Activated naive CD4-positive, alpha-beta T cell treated with anti-CD3 and anti-CD28 coated beads for 36 hours (primary cell): ENCODE measurements around the gene TMEM95. TPM values are rescaled to one million over a fixed set of nuclear protein-coding genes. Genes with fewer than 3 reads are reported as not detected.
A peak's percentile ranks its signal among the peaks of the same experiment; 100 is the strongest.
"Not testable (repeated sequence)": the region's sequence is repeated elsewhere in the genome, so short reads cannot be mapped to it uniquely, and the experiment has no call there.

ENCODE experiments used
- CTCF ChIA-PET: fragments of 350-600 bp; sonication (Branson Sonifier 250); formaldehyde crosslinking; loops from one replicate; lab custom pipeline; 2021; ENCODE audit warnings: antibody characterized with exemption; lab: Charles Lee
- DNase-seq: peaks from one replicate; pipeline ENCODE4 v3.0.0-alpha.2; 2020
- H3K27ac Mint-ChIP-seq: one replicate; pipeline ENCODE4 v1.8.0; 2021; ENCODE audit warnings: mild to moderate bottlenecking, mixed read lengths
- H3K27me3 Mint-ChIP-seq: one replicate; pipeline ENCODE4 v1.8.0; 2021; ENCODE audit warnings: low read depth, mixed read lengths
- H3K36me3 Mint-ChIP-seq: one replicate; pipeline ENCODE4 v1.8.0; 2021; ENCODE audit warnings: low read depth, mixed read lengths
- H3K4me1 Mint-ChIP-seq: one replicate; pipeline ENCODE4 v1.8.0; 2021; ENCODE audit warnings: low read depth, mixed read lengths
- H3K4me3 Mint-ChIP-seq: one replicate; pipeline ENCODE4 v1.8.0; 2021; ENCODE audit warnings: mild to moderate bottlenecking, moderate library complexity, mixed read lengths
- H3K9me3 Mint-ChIP-seq: one replicate; pipeline ENCODE4 v1.8.0; 2021; ENCODE audit warnings: mixed read lengths
- intact Hi-C: fragments of 100-400 bp; cut with micrococcal nuclease; formaldehyde crosslinking; loops from one replicate; pipeline ENCODE4 v1.15.1; 2023
- total RNA-seq, 2 experiments: library from RNA; stranded (reverse); gene quantifications; one replicate each; pipeline ENCODE4 v1.2.3, GENCODE V29; 2021

Gene TMEM95
- total RNA-seq, 2 experiments from 2014 or later, result not detected

DNA sequence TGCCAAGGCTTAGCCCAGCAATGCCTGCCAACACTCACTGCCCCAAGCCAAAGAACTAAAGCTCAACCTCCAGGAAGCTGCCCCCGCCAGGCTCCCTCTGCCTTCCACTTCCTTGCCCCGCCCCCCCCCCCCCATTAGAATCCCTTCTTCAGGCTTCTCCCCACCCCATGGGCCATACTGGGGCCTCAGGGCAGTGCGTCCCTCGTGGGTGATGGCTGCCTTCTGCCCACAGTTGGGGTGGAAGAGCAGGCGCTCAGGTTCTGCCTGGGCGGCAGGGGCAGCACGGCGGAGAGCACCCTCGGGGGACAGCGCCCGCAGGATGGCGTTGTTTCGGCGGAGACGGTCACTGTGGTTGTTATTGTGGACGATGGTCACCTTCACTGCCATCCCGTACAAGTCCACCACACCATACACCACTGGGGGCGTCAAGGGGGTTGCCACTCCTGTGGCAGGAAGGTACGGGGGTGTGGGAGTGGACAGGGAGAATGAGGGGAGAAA, 29.9 kb upstream of the TMEM95 start:
- Mint-ChIP-seq H3K9me3 (no peaks in the 10 kb centered on the region), H3K4me1 (peaks cover 26% of the 10 kb centered on the region), H3K4me3 (no peak overlapping the region), H3K36me3 (peaks cover 29% of the 10 kb centered on the region), H3K27me3 (no peaks in the 10 kb centered on the region), H3K27ac (no peak overlapping the region)
- CTCF ChIA-PET, result interaction anchor here (0.6 to 5.3 kb wide), 13 partner anchors 10 to 116 kb away, joined by 3 to 42 read pairs (median 3); partner anchors contain the start of genes ACAP1 and GPS2
- DNase-seq, result no peak
- intact Hi-C loops, result loop anchor here (5.0 kb wide), 1 partner anchor 362 kb away; the partner anchor contains the start of genes TP53 and WRAP53

- Mint-ChIP-seq H3K27ac (no peak overlapping the region), H3K4me3 (no peak overlapping the region), H3K36me3 (peaks cover 26% of the 10 kb centered on the region), H3K4me1 (peaks cover 35% of the 10 kb centered on the region), H3K9me3 (no peaks in the 10 kb centered on the region), H3K27me3 (no peaks in the 10 kb centered on the region)
- DNase-seq, result no peak
- CTCF ChIA-PET, result interaction anchor here (0.8 to 5.3 kb wide), 4 partner anchors 10 to 261 kb away, joined by 3 to 42 read pairs (median 5); partner anchors contain the start of gene ACAP1
- intact Hi-C loops, result loop anchor here (5.0 kb wide), 1 partner anchor 361 kb away; the partner anchor contains the start of genes TP53 and WRAP53
Measured at GRCh38 chr17:7326186-7326585, 28.8 kb upstream of the TMEM95 start.

- H3K4me1 Mint-ChIP-seq, result peaks cover 44% of the 10 kb centered on the region
- no peak for DNase-seq
- peaks cover 23% of the 10 kb centered on the region for H3K36me3 Mint-ChIP-seq
- CTCF ChIA-PET, result interaction anchor here (0.8 to 5.3 kb wide), 6 partner anchors 9 to 260 kb away, joined by 3 to 42 read pairs (median 4); partner anchors contain the start of gene ACAP1
- intact Hi-C loops, result loop anchor here (5.0 kb wide), 1 partner anchor 360 kb away; the partner anchor contains the start of genes TP53 and WRAP53
- peak overlapping the region; percentile 11 for H3K27ac Mint-ChIP-seq
- H3K27me3 Mint-ChIP-seq, result no peaks in the 10 kb centered on the region
- no peaks in the 10 kb centered on the region for H3K9me3 Mint-ChIP-seq
- H3K4me3 Mint-ChIP-seq, result no peak overlapping the region
Measured at GRCh38 chr17:7327056-7327455, 27.9 kb upstream of the TMEM95 start.

DNA sequence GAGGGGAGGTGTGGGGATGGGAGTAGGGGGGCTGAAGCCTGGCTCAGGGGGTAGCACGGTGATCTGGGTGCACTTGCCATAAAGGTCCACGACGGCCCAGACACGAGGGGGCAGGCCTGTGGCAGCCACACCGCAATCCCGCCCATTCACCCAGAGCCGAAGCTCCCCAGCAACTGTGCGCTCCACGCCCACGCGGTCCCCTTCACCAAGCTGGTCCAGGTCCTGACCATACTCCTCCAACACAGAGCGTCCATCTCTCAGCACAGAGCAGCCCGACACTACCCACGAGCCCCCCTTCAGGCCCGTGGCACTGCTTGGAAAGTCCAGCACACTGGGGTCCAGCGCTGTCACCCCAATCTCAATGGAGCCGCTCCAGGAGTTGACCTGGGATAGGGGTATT, 27.5 kb upstream of the TMEM95 start:
- CTCF ChIA-PET, result interaction anchor here (0.8 to 5.3 kb wide), 4 partner anchors 8 to 233 kb away, joined by 3 to 42 read pairs (median 4); partner anchors contain the start of gene ACAP1
- intact Hi-C loops, result loop anchor here (5.0 kb wide), 1 partner anchor 360 kb away; the partner anchor contains the start of genes TP53 and WRAP53
- no peak for DNase-seq
- H3K4me1 Mint-ChIP-seq, result peaks cover 48% of the 10 kb centered on the region
- no peaks in the 10 kb centered on the region for H3K9me3 Mint-ChIP-seq
- H3K4me3 Mint-ChIP-seq, result no peak overlapping the region
- no peaks in the 10 kb centered on the region for H3K27me3 Mint-ChIP-seq
- peaks cover 23% of the 10 kb centered on the region for H3K36me3 Mint-ChIP-seq
- H3K27ac Mint-ChIP-seq, result no peak overlapping the region

DNA sequence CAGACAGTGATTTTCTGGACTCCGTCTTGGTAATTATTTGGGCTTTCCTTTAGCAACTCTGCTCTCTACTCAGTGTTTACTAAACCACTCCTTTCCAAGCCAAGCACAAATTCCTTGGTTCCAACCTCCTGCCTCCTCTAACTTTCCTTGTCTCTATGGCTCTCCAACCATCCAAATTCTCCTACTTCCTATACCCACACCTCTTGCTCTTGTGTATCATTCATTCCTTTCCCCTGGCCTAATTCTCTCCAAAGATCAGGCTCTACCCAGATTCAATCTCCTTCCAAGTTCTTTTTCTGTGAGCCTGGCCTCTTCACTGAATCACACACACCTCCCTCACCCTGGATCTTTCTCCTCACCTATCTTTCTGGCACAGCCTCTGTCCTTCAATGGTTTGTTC, 26.9 kb upstream of the TMEM95 start:
- peak overlapping the region; percentile 78 for H3K27ac Mint-ChIP-seq
- peak overlapping the region; percentile 97 for H3K4me3 Mint-ChIP-seq
- intact Hi-C loops, result loop anchor here (5.0 kb wide), 1 partner anchor 359 kb away; the partner anchor contains the start of genes TP53 and WRAP53
- no peak for DNase-seq
- peaks cover 52% of the 10 kb centered on the region for H3K4me1 Mint-ChIP-seq
- H3K9me3 Mint-ChIP-seq, result no peaks in the 10 kb centered on the region
- CTCF ChIA-PET, result interaction anchor here (1.6 to 5.3 kb wide), 2 partner anchors 8 to 18 kb away, joined by 4 to 42 read pairs; partner anchors contain the start of gene ACAP1
- H3K27me3 Mint-ChIP-seq, result no peaks in the 10 kb centered on the region
- H3K36me3 Mint-ChIP-seq, result peaks cover 22% of the 10 kb centered on the region

- Mint-ChIP-seq H3K4me3 (peak within 1 kb of the TSS; percentile 97), H3K9me3 (no peaks in the 10 kb centered on the region), H3K36me3 (peaks cover 15% of the 10 kb centered on the region), H3K4me1 (peaks cover 56% of the 10 kb centered on the region), H3K27me3 (no peaks in the 10 kb centered on the region), H3K27ac (peak within 1 kb of the TSS; percentile 91)
- DNase-seq, result peak; percentile 31
- CTCF ChIA-PET, result interaction anchor here (1.0 to 1.7 kb wide), 7 partner anchors 9 to 358 kb away, joined by 3 to 8 read pairs (median 4); partner anchors contain the start of genes SLC2A4, TMEM95 and TP53
- intact Hi-C loops, result loop anchor here (1.0 to 5.0 kb wide), 5 partner anchors 22 to 358 kb away; partner anchors contain the start of genes EIF5A, TMEM256, TP53 and WRAP53
Measured at GRCh38 chr17:7328840-7329373, 26.0 kb upstream of the TMEM95 start, which contains the start of gene NEURL4. Gene NEURL4, minus strand, starts transcription at chr17:7329335. Its CDS starts 23 bp downstream, at chr17:7329312.

DNA sequence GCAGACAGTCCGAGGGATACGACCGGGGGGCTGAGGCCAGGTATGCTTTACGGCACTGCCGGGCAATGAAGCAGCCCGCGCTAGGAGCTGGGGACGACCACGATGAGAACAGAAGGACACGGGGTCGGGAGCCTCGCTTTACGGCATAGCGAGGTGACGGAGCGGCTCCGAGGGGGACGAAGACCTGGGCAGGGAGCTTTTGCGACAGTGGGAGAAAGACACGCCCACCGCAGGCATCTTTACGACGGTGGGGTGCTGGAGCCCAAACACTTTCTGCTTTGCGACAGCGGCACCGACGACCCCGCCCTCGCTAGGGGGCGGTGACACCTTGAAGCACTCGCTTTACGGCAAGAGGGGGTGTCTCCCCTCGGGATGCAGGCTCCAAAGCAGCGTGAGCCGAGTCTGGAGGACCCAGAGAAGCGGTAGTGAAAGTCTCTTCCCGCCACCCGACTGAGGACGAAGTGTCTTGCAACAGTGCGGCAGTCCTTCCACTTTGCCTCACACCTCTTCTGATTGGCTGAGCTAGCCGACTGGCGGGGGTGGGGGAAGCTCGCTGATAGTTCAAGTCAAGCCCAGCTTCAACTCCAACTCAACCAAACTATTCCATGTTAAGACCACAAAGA, 25.5 kb upstream of the TMEM95 start:
- peak; percentile 98 for DNase-seq
- Mint-ChIP-seq H3K4me1 (peaks cover 54% of the 10 kb centered on the region), H3K9me3 (no peaks in the 10 kb centered on the region), H3K27me3 (no peaks in the 10 kb centered on the region), H3K4me3 (peak overlapping the region; percentile 97), H3K36me3 (peaks cover 9% of the 10 kb centered on the region), H3K27ac (peak overlapping the region; percentile 91)
- intact Hi-C loops, result loop anchor here (1.0 to 5.0 kb wide), 5 partner anchors 22 to 358 kb away; partner anchors contain the start of genes EIF5A, TMEM256, TP53 and WRAP53
- CTCF ChIA-PET, result interaction anchor here (0.6 to 1.7 kb wide), 13 partner anchors 8 to 357 kb away, joined by 3 to 8 read pairs (median 4); partner anchors contain the start of genes SLC2A4, TMEM95 and TP53

DNA sequence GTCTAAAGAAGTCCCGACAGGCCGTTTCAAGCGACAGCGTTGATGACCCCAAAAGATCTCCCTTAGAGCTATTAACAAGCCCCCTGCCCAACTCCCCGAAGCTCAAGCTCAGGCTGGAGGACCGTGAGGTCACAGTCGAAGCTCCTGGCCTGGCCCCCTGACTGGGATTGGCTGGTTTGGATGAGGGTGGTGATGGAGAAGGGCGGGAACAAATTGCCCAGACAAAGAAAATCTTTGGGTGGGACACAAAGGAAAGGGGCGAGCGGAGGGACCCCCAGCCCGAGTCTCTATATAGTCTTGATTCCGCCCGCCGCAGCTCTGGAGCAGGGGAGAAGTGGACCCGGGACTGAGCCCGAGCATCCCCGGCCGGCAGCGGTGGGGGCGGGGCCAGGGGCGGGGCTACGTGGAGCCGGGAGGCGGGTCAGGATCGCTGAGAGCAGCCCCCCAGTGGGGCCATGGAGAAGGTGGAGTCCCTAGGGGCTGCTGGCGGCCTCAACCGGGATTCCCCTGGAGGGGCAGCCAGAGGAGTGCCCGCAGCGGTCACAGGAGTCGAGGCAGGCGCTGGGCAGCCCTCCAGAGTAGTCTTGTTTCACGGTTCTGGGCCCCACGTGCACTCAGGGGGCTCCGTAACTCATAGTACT, 24.8 kb upstream of the TMEM95 start:
- peak overlapping the region; percentile 91 for H3K27ac Mint-ChIP-seq
- intact Hi-C loops, result loop anchor here (1.0 to 10.0 kb wide), 7 partner anchors 23 to 515 kb away; partner anchors contain the start of genes EIF5A, POLR2A, SLC35G6 and TMEM256
- no peaks in the 10 kb centered on the region for H3K27me3 Mint-ChIP-seq
- H3K9me3 Mint-ChIP-seq, result no peaks in the 10 kb centered on the region
- DNase-seq, result peak; percentile 87
- peaks cover 7% of the 10 kb centered on the region for H3K36me3 Mint-ChIP-seq
- peak overlapping the region; percentile 97 for H3K4me3 Mint-ChIP-seq
- H3K4me1 Mint-ChIP-seq, result peaks cover 60% of the 10 kb centered on the region
- CTCF ChIA-PET, result interaction anchor here (0.6 to 1.7 kb wide), 12 partner anchors 7 to 357 kb away, joined by 3 to 8 read pairs (median 4); partner anchors contain the start of genes SLC2A4, TMEM95 and TP53

- peaks cover 5% of the 10 kb centered on the region for H3K36me3 Mint-ChIP-seq
- CTCF ChIA-PET, result interaction anchor here (1.2 to 1.7 kb wide), 4 partner anchors 15 to 20 kb away, joined by 3 to 8 read pairs (median 4); no protein-coding TSS in a partner anchor
- peak overlapping the region; percentile 97 for H3K4me3 Mint-ChIP-seq
- no peaks in the 10 kb centered on the region for H3K27me3 Mint-ChIP-seq
- intact Hi-C loops, result loop anchor here (5.0 to 10.0 kb wide), 2 partner anchors 152 to 514 kb away; partner anchors contain the start of genes POLR2A and SLC35G6
- peaks cover 65% of the 10 kb centered on the region for H3K4me1 Mint-ChIP-seq
- H3K9me3 Mint-ChIP-seq, result no peaks in the 10 kb centered on the region
- H3K27ac Mint-ChIP-seq, result peak overlapping the region; percentile 91
- no peak for DNase-seq
Measured at GRCh38 chr17:7330638-7331015, 24.3 kb upstream of the TMEM95 start.

GRCh38 chr17:7332111-7332510, 22.8 kb upstream of the TMEM95 start:
- H3K27me3 Mint-ChIP-seq, result no peaks in the 10 kb centered on the region
- DNase-seq, result no peak
- no peaks in the 10 kb centered on the region for H3K9me3 Mint-ChIP-seq
- H3K4me3 Mint-ChIP-seq, result peak overlapping the region; percentile 63
- CTCF ChIA-PET, result interaction anchor here (1.7 kb wide), 1 partner anchor 14 kb away, joined by 3 read pairs; no protein-coding TSS in a partner anchor
- peak overlapping the region; percentile 85 for H3K27ac Mint-ChIP-seq
- H3K4me1 Mint-ChIP-seq, result peaks cover 70% of the 10 kb centered on the region
- intact Hi-C loops, result loop anchor here (5.0 to 10.0 kb wide), 2 partner anchors 150 to 513 kb away; partner anchors contain the start of genes POLR2A and SLC35G6
- H3K36me3 Mint-ChIP-seq, result peaks cover 4% of the 10 kb centered on the region

- DNase-seq, result peak; percentile 72
- intact Hi-C loops, result loop anchor here (5.0 to 10.0 kb wide), 2 partner anchors 150 to 512 kb away; partner anchors contain the start of genes POLR2A and SLC35G6
- CTCF ChIA-PET, H3K27me3 Mint-ChIP-seq, H3K9me3 Mint-ChIP-seq, H3K36me3 Mint-ChIP-seq: not testable (repeated sequence)
- Mint-ChIP-seq H3K4me1 (peaks cover 70% of the 10 kb centered on the region), H3K4me3 (peak overlapping the region; percentile 63), H3K27ac (peak overlapping the region; percentile 85)
Measured at GRCh38 chr17:7332600-7333069, 22.3 kb upstream of the TMEM95 start.
